WI38 (cell line): ENCODE measurements around the gene VAPB.

ENCODE experiments used
- H3K4me3 ChIP-seq: 2 replicates; pipeline ENCODE4 v1.5.1; 2011; ENCODE audit warnings: low read depth, mild to moderate bottlenecking, control low read depth, low read length
- TF ChIP-seq, protein P1 (sequence below): IDR thresholded peaks from 2 replicates; pipeline ENCODE4 v1.5.1; 2012; ENCODE audit warnings: low read depth, mild to moderate bottlenecking, control low read depth, low read length

VAPB gene

GRCh38 chr20:58457083-58457695 lies 68.2 kb downstream of the VAPB start:
- no peak overlapping the region for H3K4me3 ChIP-seq
- TF ChIP-seq, protein P1, sequence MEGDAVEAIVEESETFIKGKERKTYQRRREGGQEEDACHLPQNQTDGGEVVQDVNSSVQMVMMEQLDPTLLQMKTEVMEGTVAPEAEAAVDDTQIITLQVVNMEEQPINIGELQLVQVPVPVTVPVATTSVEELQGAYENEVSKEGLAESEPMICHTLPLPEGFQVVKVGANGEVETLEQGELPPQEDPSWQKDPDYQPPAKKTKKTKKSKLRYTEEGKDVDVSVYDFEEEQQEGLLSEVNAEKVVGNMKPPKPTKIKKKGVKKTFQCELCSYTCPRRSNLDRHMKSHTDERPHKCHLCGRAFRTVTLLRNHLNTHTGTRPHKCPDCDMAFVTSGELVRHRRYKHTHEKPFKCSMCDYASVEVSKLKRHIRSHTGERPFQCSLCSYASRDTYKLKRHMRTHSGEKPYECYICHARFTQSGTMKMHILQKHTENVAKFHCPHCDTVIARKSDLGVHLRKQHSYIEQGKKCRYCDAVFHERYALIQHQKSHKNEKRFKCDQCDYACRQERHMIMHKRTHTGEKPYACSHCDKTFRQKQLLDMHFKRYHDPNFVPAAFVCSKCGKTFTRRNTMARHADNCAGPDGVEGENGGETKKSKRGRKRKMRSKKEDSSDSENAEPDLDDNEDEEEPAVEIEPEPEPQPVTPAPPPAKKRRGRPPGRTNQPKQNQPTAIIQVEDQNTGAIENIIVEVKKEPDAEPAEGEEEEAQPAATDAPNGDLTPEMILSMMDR, result no peak

DNA sequence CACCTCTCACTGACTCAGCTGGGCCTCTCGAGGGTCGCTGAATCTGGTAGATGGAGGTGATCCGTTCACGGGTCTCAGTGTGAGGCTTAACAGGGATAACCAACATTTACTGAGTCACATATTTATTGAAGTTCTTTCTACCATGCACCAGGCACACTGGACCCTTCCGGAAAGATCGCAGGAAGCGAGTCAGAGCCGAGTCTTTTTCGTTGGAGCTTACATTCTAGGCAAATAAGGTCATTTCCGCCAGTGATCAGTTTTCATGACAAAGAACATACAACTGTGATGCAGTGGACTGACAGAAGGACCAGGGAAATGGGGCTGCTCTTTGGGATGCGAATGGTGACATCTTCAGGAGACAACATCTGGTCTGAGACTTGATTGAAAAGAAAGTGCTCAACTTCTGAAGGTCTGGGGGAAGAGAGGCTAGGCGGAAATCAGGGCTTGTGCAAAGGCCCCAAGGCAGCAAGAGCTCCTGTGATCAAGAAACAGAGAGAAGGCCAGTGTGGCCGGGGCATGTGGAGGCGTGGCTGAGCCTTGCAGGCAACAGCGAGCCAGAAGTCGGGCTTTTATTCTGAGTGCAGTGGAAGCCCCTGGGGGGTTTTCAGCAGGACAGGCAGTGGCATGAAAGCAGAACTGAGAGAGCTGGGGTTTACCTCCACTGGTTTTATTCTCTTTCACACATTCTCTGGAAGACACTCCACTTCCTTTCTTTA lies 69.5 kb downstream of the VAPB start:
- TF ChIP-seq, protein P1, result no peak
- H3K4me3 ChIP-seq, result no peak overlapping the region

GRCh38 chr20:58459058-58459750 lies 70.2 kb downstream of the VAPB start:
- TF ChIP-seq, protein P1, result no peak
- H3K4me3 ChIP-seq, result no peak overlapping the region

- H3K4me3 ChIP-seq, result no peak overlapping the region
- TF ChIP-seq, protein P1, result no peak
These were observed 72.1 kb downstream of the VAPB start for GRCh38 chr20:58461104-58461503.

GRCh38 chr20:58461899-58462298 lies 72.9 kb downstream of the VAPB start:
- no peak overlapping the region for H3K4me3 ChIP-seq
- TF ChIP-seq, protein P1, result no peak

DNA sequence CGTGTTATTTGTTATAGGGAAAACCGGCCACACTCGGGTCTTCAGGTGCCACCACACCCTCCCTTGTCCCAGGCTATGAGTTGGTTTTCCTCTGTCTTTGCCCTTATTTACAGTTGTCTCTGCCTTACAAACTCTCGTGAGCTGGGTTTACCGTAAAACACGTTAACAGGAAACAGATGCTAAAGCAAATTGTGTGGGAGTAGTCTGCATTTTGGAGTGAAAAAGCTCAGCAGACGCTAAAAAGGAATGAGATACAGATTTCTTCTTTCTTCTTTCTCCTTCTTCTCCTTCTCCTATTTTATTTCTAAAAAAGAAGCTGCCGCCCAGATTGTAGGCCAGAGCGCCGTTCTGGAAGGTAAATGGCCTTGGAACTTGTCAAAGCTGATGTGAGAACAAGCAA lies 74.2 kb downstream of the VAPB start:
- TF ChIP-seq, protein P1, result no peak
- no peak overlapping the region for H3K4me3 ChIP-seq

DNA sequence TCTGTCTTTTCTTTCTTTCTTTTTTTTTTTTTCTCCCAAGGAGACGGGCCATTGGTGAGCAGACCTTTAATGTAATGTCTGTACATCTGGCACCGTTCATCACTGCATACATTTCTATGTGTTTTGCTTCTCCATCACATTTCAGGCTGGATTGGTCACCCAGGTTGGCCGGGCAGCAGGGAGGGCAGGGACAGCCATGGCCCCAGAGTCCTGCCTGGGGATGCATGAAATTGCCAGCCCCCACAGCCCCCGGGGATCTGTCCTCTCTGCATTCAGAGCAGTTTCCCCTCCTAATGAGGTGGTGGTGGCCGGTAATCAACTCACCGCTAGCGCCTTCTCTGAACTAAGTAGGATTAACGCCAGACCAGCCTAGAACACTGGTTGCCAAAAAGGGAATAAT lies 75.8 kb downstream of the VAPB start:
- H3K4me3 ChIP-seq, result no peak overlapping the region
- TF ChIP-seq, protein P1, result no peak
